Measurements from ENCODE around the gene ZNF618. TPM values are rescaled to one million over a fixed set of nuclear protein-coding genes. Genes with fewer than 3 reads are reported as not detected.

The ZNF618 gene
- total RNA-seq, 2 experiments from 2014 or later: 0.27 to 0.70 TPM

DNA sequence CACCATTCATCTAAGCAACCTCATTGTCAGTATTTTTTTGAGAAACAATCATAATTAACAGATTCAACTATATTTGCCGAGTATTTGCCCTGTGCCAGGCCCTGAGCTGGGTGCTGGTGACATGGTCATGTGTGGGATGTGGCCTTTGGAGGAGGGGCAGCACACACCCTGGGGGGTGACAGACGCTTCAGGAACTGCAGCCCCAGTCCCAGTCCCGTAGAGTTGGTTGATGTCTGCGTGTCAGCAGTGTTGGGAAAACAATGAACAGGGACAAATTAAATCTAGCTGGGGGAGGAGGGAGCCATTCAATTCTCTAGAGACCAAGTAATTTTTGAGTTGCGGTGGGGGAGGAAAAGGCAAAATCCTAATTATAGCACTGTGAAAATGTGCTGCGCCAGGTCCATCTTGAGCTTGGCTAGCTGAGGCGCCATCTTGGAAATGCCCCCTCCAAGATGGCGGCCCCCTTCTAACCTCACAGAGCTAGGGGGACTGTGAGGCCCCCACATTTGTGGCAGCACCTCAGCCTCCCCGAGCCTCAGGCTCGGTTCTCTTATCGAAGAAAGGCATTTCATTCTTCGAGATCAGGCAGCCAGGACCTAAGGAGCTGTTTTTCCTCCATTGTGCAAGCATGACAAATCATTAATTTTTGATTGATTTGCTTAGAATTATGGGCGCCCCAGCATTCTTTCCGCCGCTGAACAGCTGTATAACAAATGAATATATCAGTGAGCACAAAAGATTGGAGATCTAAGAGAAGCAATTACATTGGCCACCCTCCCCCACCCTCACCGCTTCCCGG is 87.8 kb downstream of the ZNF618 start:
- DNase-seq: no peak
- Mint-ChIP-seq H3K4me3 (no peak overlapping the region), H3K9me3 (no peaks in the 10 kb centered on the region), H3K4me1 (no peaks in the 10 kb centered on the region), H3K27me3 (no peaks in the 10 kb centered on the region), H3K27ac (no peak overlapping the region), H3K36me3 (no peaks in the 10 kb centered on the region)

DNA sequence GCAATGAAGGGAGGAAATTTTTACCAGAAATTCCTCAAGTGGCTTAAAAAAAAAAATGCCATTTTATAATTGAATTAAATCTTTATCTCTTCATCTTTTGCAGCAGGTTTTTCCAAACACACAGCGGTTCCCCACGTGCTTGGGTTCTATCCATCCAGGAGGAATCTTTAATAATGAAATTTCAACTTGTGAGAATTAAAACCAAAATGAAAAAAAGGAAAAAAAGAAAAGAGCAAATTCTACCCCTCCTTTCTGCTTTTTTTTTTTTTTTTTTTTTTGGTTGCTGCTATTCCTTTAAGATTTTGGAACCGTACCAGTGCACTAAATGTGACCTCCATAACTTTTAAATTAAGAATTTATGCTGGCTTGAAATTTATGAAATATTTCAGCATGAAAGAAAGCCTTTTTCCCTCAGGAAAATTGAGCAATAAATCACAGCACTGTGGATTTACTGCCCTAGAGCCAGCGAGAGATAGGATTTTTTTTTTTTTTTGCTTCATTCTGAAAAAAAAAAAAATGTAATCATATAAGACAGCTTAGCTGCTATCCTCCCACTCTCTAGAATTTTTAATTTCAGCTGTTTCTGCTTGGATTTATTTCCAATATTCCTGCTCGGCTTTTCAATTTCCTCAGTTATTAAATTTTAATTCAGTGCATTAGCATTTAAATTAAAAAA is 88.5 kb downstream of the ZNF618 start:
- no peaks in the 10 kb centered on the region for H3K9me3 Mint-ChIP-seq
- H3K4me3 Mint-ChIP-seq: no peak overlapping the region
- H3K27me3 Mint-ChIP-seq: no peaks in the 10 kb centered on the region
- DNase-seq: no peak
- H3K36me3 Mint-ChIP-seq: no peaks in the 10 kb centered on the region
- no peak overlapping the region for H3K27ac Mint-ChIP-seq
- H3K4me1 Mint-ChIP-seq: no peaks in the 10 kb centered on the region

DNA sequence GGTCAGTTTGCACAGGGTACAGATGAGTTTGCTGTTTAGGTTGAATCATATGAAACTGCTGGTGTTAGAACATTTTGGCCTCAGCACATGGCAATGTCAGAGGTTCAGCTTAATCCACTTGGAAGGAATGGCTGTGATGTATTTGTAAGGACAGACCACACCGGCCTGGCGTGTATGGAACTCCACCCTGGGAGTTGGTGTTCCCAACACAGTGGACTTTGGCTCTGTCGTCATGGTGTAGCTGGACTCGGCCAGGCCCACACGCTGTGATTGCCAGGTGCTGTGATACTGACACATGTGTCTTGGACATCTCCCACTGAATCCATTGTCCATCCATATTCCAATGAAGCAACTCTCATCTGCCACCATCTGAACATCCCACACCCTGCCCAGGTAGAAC is 90.3 kb downstream of the ZNF618 start:
- Mint-ChIP-seq H3K27me3 (no peaks in the 10 kb centered on the region), H3K4me3 (no peak overlapping the region), H3K4me1 (no peaks in the 10 kb centered on the region)

DNA sequence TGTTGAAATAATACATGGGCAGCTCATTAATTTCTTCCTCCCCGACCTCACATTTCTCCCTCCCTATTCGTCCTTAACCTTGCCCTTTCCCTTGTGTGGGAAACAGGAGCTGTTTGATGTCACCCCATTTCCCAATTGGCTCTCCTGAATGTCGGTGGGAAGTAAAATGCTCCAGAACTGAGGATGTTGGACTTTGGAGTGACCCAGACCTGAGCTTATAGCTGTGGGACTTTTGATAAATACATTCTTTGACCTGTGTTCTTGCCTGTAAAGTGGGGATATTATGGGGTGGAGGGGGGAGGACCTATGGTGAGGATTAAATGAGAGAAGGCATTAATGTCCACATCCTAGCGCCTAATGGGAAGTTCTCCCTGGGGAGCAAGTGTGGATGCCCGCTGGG is 91.3 kb downstream of the ZNF618 start:
- Mint-ChIP-seq H3K4me1 (no peaks in the 10 kb centered on the region), H3K4me3 (no peak overlapping the region), H3K27ac (no peak overlapping the region), H3K36me3 (no peaks in the 10 kb centered on the region), H3K9me3 (no peaks in the 10 kb centered on the region), H3K27me3 (no peaks in the 10 kb centered on the region)
- DNase-seq: no peak

More for the DNA sequence above, 90.3 kb downstream of the ZNF618 start:
- no peak for DNase-seq
- H3K9me3 Mint-ChIP-seq: no peaks in the 10 kb centered on the region
- H3K36me3 Mint-ChIP-seq: no peaks in the 10 kb centered on the region
- H3K27ac Mint-ChIP-seq: no peak overlapping the region

DNA sequence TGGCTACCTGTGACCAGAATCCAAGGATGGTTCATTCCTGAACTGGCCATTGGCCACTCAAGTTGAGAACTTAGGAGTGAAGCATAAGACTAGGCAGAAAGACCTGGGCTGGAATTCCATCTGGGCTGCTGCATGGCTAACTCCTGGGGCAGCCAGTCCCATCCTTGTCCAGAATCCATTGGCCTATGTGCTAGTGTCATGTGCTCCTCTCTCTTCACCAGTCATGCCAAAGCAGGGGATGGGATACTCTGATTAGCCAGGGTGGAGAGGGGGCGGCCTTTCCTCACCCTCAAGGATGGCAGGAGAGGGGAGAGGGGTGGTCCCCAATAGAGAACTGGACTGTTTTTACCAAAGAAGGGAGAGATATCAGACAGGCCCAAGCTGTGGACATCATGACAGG is 93.2 kb downstream of the ZNF618 start:
- no peak for DNase-seq
- no peaks in the 10 kb centered on the region for H3K4me1 Mint-ChIP-seq
- no peak overlapping the region for H3K27ac Mint-ChIP-seq
- H3K9me3 Mint-ChIP-seq: no peaks in the 10 kb centered on the region
- H3K4me3 Mint-ChIP-seq: no peak overlapping the region
- no peaks in the 10 kb centered on the region for H3K36me3 Mint-ChIP-seq
- H3K27me3 Mint-ChIP-seq: no peaks in the 10 kb centered on the region

DNA sequence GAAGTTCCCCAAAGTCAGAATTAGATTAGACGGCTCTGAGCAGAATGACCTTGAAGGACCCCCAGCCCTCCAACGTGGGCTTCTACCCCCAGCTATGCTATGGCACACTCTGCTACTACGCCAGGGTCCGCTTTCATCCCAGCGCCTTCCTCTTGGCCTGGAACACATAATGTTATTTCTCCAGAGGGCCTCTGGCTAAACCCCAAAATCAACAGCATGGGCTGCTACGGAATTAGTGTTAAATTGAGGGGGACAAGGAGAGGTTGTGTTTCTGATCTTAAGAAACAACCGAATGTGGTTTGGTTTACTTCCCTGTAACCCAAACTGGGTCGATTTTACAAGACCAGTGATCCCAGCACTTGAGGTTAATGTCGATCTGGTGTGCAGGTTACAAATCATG is 97.1 kb downstream of the ZNF618 start:
- Mint-ChIP-seq H3K27me3 (no peaks in the 10 kb centered on the region), H3K9me3 (no peaks in the 10 kb centered on the region), H3K27ac (no peak overlapping the region), H3K4me1 (no peaks in the 10 kb centered on the region), H3K4me3 (no peak overlapping the region), H3K36me3 (no peaks in the 10 kb centered on the region)
- DNase-seq: no peak

DNA sequence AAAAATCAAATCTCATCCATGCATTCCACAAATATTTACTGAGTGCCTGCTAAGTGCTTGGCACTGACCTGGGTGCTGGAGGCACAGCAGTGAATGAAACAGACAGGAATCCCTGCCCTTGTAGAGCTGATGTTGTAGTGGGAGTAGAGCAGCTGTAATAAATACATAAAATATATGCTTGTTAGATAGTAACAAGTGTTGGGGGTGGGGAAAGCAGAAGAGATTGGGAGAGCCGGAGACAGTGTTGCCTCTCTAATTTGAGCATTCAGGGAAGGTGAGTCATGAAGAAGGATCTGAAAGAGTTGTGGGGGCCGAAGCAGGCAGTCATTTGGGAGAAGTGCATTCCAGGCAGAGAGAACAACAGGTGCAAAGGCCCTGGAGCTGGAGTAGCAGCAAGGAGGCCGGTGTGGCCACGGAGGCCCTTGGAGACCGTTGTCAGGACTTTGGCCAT is 97.9 kb downstream of the ZNF618 start:
- no peaks in the 10 kb centered on the region for H3K36me3 Mint-ChIP-seq
- no peaks in the 10 kb centered on the region for H3K27me3 Mint-ChIP-seq
- H3K4me1 Mint-ChIP-seq: no peaks in the 10 kb centered on the region
- H3K4me3 Mint-ChIP-seq: no peak overlapping the region
- no peak for DNase-seq
- H3K9me3 Mint-ChIP-seq: no peaks in the 10 kb centered on the region
- no peak overlapping the region for H3K27ac Mint-ChIP-seq

DNA sequence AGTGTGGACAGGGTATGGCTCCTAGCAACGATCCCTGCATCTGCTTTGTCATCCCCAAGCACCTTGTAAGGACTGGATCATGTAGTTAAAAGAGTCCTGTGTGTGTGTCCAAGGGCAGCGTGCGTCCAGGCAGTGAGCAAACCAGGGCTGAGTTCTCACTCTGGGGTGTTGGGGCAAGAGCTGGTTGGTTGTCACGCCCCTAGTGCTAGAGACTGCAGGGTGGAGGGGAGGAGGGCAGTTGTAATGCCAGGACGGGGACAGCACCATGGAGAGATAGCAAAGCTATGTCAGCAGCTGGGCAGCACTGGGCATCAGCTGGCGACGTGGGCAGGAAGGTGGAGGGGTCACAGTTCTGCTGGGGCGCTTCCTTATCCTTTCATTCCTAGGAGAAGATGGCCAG is 100.8 kb downstream of the ZNF618 start:
- no peak overlapping the region for H3K27ac Mint-ChIP-seq

DNA sequence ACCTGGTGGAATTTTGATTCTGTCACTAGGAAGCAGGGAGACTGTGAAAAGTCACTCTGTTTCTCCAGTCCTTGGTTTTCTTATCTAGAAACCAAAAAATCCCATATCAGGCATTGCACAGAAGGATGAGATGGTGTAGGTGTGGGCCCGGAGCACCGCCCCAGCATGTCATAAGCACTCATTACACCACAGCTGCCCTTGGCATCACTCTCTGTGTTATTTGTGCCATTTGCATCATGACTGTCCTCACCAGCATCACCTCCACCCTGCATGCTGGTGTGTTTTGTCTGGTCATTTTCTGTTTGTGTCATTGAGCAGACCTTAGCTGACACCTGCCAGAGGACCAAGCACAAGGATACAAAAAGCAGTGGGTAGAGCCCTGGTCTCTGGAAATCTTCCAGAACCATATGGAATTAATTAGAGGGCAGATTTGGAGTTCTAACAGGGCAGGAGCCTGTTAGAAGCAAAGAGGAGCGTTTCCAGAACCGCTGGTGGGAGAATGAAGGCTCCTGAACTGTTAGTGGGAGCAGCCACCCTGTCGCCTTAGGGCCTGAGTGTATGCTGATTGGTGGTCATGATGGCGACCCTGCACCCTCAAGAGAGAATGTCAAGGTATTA is 102.7 kb downstream of the ZNF618 start:
- H3K4me3 Mint-ChIP-seq: no peak overlapping the region
- H3K36me3 Mint-ChIP-seq: no peaks in the 10 kb centered on the region
- H3K9me3 Mint-ChIP-seq: no peaks in the 10 kb centered on the region
- no peaks in the 10 kb centered on the region for H3K27me3 Mint-ChIP-seq
- H3K27ac Mint-ChIP-seq: no peak overlapping the region
- DNase-seq: no peak
- H3K4me1 Mint-ChIP-seq: no peaks in the 10 kb centered on the region

More for the DNA sequence above, 100.8 kb downstream of the ZNF618 start:
- DNase-seq: no peak
- Mint-ChIP-seq H3K9me3 (no peaks in the 10 kb centered on the region), H3K4me3 (no peak overlapping the region), H3K36me3 (no peaks in the 10 kb centered on the region), H3K4me1 (no peaks in the 10 kb centered on the region), H3K27me3 (no peaks in the 10 kb centered on the region)

DNA sequence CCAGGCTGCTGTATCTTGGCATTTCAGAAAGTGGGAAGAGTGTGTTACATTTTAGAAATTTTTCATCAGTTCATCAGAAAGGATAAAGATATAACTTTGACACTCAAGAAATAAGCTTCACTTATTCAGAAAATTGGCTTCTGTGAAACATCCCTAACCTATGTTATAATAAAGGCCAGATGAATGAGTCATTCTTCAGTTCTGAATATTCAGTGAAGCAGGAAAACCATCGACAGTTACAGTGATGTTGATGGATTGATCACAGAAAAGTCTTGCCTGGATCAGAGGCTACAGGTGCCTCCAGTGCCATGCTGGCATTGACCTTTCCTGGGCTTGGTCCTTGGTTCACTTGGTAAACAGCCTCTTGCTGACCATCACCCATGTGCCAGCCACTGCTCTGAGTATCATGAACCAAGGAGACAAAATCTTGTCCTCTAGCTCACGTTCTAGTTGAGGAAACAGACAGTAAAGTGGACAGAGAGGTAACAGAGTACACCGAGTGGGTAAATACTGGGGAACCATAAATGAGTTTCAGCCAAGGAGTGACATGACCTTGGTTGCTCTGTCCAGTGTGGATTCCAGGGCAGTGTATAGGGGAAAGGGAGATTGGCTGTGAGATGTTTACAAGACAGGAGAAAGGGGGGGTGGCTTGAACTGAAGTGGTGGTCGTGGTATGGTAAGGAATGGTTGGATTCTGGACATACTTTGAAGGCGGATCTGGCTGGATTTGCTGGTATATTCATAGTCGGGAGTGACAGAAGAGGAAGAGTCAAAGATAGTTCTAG is 103.4 kb downstream of the ZNF618 start:
- H3K4me1 Mint-ChIP-seq: no peaks in the 10 kb centered on the region
- DNase-seq: no peak
- H3K4me3 Mint-ChIP-seq: no peak overlapping the region
- H3K36me3 Mint-ChIP-seq: no peaks in the 10 kb centered on the region
- H3K9me3 Mint-ChIP-seq: no peaks in the 10 kb centered on the region
- H3K27ac Mint-ChIP-seq: no peak overlapping the region
- H3K27me3 Mint-ChIP-seq: no peaks in the 10 kb centered on the region

DNA sequence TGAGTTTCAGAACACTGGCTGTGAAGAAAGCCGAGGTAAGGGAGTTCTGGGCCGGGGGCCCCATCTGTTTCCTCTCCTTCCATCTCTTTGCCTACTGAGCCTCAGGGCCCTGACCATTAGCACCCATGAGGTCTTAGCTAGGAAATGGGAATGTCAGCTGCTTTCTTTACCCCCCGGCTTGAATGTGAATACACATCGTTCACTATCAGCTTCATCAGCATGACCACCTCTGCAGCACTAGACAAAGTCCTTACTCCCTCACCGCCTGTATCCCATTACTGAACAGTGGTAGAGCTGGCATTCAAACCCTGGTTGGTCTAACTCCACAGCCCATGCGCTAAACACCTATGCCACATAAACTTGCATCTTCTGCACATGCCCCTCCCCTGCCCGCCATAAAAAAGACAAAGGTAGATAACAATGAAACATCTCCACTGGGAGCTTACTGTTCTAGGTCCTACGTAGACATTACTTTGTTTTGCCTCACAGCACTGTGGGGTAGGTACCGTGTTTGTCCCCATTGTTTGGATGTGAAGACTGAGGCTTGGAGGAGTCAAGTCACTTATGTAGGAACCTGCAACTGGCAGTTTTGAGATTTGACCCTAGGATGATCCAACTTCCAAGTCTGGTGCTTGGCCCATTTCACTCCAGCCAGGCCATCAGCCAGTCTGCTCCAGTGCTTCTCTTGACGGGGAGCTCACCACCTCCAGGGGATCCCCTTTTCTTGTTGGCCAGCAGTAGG is 108.7 kb downstream of the ZNF618 start:
- Mint-ChIP-seq H3K9me3 (no peaks in the 10 kb centered on the region), H3K4me3 (no peak overlapping the region), H3K36me3 (no peaks in the 10 kb centered on the region), H3K27me3 (no peaks in the 10 kb centered on the region), H3K4me1 (no peaks in the 10 kb centered on the region), H3K27ac (no peak overlapping the region)
- no peak for DNase-seq

DNA sequence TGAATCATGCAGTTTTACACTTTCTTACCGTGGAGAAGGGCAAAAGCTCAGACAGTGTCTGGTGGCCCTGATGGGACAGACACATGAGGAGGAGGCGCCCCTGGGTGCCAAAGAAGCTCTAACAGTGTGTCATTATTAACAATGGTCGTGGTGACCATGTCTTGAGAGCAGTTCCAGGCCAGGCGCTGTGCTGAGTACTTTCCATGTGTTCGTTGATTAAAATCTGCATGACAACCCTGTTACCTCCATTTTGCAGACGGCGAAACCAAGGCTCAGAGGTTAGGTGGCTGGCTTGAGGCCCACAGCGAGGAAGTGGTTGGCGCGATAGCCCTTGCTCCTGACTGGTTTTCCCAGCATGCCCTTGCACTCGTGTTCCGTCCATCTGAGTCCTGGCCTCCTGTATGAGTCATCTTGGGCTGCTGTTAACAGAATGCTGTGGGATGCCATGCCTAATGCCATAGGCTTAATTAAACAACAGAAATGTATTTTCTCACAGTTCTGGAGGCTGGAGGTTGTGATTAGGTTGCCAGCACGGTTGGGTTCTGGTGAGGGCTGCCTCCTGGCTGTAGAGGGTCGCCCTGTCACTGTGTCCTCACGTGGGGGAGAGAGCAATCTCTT is 110.0 kb downstream of the ZNF618 start:
- Mint-ChIP-seq H3K36me3 (no peaks in the 10 kb centered on the region), H3K9me3 (no peaks in the 10 kb centered on the region), H3K27me3 (no peaks in the 10 kb centered on the region), H3K4me3 (no peak overlapping the region), H3K4me1 (no peaks in the 10 kb centered on the region), H3K27ac (no peak overlapping the region)
- no peak for DNase-seq

DNA sequence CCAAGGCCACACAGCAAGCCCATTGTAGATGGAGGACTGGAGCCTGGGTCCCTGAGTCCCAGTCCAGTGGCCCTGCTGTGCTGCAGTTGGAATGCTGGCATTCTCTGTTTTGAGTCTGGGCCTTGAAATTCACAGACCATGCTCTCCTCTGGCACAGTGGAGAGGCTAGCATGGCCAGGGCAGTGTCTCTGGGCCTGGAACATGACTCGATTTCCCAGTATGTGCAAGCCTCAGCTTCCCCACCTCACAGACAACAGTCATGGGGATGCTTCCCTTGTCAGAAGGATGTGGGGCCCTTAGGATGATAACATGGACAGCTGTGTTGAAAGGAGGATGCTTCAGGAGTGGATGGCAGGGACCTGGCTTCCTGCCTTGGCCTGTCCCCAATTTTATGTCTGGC is 110.8 kb downstream of the ZNF618 start:
- no peaks in the 10 kb centered on the region for H3K9me3 Mint-ChIP-seq
- H3K36me3 Mint-ChIP-seq: no peaks in the 10 kb centered on the region
- H3K4me3 Mint-ChIP-seq: no peak overlapping the region
- H3K27ac Mint-ChIP-seq: no peak overlapping the region
- H3K27me3 Mint-ChIP-seq: no peaks in the 10 kb centered on the region
- peaks cover 3% of the 10 kb centered on the region for H3K4me1 Mint-ChIP-seq
- DNase-seq: no peak

DNA sequence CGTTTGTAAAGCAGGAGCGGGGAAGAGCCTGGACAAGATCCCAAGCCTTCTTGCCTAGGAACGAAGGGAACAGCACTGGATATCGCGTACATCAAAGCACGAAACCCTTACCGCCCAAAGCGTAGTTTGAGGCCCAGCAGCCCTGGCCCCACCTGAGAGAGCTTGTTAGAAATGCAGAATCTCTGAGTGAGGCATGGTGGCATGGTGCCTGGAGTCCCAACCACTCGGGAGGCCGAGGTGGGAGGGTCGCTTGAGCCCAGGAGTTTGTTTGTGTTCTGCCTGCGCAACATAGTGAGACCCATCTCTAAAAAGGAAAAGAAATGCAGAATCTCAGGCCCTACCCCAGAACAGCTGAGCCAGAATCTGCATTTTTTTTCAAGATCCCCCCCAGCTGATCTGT is 111.4 kb downstream of the ZNF618 start:
- no peaks in the 10 kb centered on the region for H3K27me3 Mint-ChIP-seq
- DNase-seq: no peak
- no peak overlapping the region for H3K27ac Mint-ChIP-seq
- no peak overlapping the region for H3K4me3 Mint-ChIP-seq
- H3K9me3 Mint-ChIP-seq: no peaks in the 10 kb centered on the region
- H3K4me1 Mint-ChIP-seq: peaks cover 6% of the 10 kb centered on the region
- no peaks in the 10 kb centered on the region for H3K36me3 Mint-ChIP-seq
